Endothelial cell of umbilical vein (primary cell): ENCODE measurements around the gene PCSK6. TPM values are rescaled to one million over a fixed set of nuclear protein-coding genes. Genes with fewer than 3 reads are reported as not detected.

Experiments used
- BruUV-seq: library from RNA; stranded (reverse); fragments of 400-500 nt; replicated peaks from 2 replicates; lab custom pipeline; 2021; lab: Mats Ljungman, UMichigan
- CTCF ChIA-PET: fragments of 300-600, 350-600 bp; sonication (Branson Sonifier 250); formaldehyde crosslinking; loops from one replicate; lab custom pipeline; 2021; ENCODE audit warnings: antibody characterized with exemption, inconsistent platforms; lab: Charles Lee
- POLR2A ChIA-PET: fragments of 300-600, 350-600 bp; sonication (Branson Sonifier 250); formaldehyde crosslinking; loops from one replicate; lab custom pipeline; 2021; ENCODE audit warnings: antibody characterized with exemption, inconsistent platforms; lab: Charles Lee
- DNase-seq: peaks from one replicate; pipeline ENCODE4 v3.0.0-alpha.2; 2011; ENCODE audit warnings: low read depth, low spot score
- FAIRE-seq: peaks from 2 replicates; lab custom pipeline; 2011; peaks lifted over from hg19 to GRCh38; lab: Jason Lieb, UNC
- H2AFZ ChIP-seq: 2 replicates; pipeline ENCODE4 v1.6.0; 2012; ENCODE audit warnings: low read depth, low read length, control low read depth, inconsistent platforms
- H3K27ac ChIP-seq: 2 replicates; pipeline ENCODE4 v1.5.1; 2011; ENCODE audit warnings: low read depth, mild to moderate bottlenecking, control low read depth, low read length, moderate library complexity; ENCODE audit not compliant: insufficient read depth
- H3K27me3 ChIP-seq, 2 experiments: 2 replicates each; pipeline versions ENCODE4 v1.6.0 to v1.6.1; 2011; ENCODE audit warnings: low read length in 2 of 2, mixed read lengths in 1 of 2; ENCODE audit not compliant: control insufficient read depth in 2 of 2, insufficient read depth in 2 of 2
- H3K36me3 ChIP-seq, 2 experiments: 2 replicates in 1 of 2; 3 replicates in 1 of 2; pipeline ENCODE4 v1.5.1; 2011; ENCODE audit warnings: low read length in 2 of 2, mild to moderate bottlenecking in 1 of 2, moderate library complexity in 1 of 2; ENCODE audit not compliant: control insufficient read depth in 2 of 2, insufficient read depth in 2 of 2; ENCODE audit errors: extremely low read depth in 1 of 2
- H3K4me1 ChIP-seq: 3 replicates; pipeline ENCODE4 v1.5.1; 2011; ENCODE audit warnings: mild to moderate bottlenecking, low read length; ENCODE audit not compliant: control insufficient read depth, insufficient read depth; ENCODE audit errors: extremely low read depth
- H3K4me2 ChIP-seq: 2 replicates; pipeline ENCODE4 v1.6.1; 2011; ENCODE audit warnings: low read length, control low read depth, mixed read lengths; ENCODE audit not compliant: insufficient read depth
- H3K4me3 ChIP-seq, 3 experiments: fragments of 200-600 bp in 1 of 3; sonication (generic), shearing (Covaris generic) in 1 of 3; replicated peaks in 1 of 3; 2 replicates each; pipeline ENCODE4 v1.5.1; 2011 to 2016; ENCODE audit warnings: control low read depth in 3 of 3, low read length in 3 of 3, mild to moderate bottlenecking in 2 of 3, inconsistent platforms in 1 of 3, low read depth in 1 of 3, moderate library complexity in 1 of 3; ENCODE audit not compliant: insufficient read depth in 1 of 3
- H3K79me2 ChIP-seq: 2 replicates; pipeline ENCODE4 v1.6.0; 2012; ENCODE audit warnings: low read length, inconsistent platforms; ENCODE audit not compliant: control insufficient read depth, insufficient read depth
- H3K9ac ChIP-seq: replicated peaks from 2 replicates; pipeline ENCODE3; 2011; ENCODE audit warnings: low read length, control low read depth; ENCODE audit not compliant: insufficient read depth; ENCODE audit errors: extremely low read depth
- H3K9me1 ChIP-seq: replicated peaks from 3 replicates; pipeline ENCODE4 v1.6.0; 2011; ENCODE audit warnings: mild to moderate bottlenecking, low read length; ENCODE audit not compliant: control insufficient read depth, insufficient read depth; ENCODE audit errors: extremely low read depth
- H3K9me3 ChIP-seq: replicated peaks from 2 replicates; pipeline ENCODE4 v1.5.1; 2012; ENCODE audit warnings: low read length, inconsistent platforms; ENCODE audit not compliant: control insufficient read depth, insufficient read depth
- H4K20me1 ChIP-seq: replicated peaks from 2 replicates; pipeline ENCODE3; 2011; ENCODE audit warnings: mild to moderate bottlenecking, low read length; ENCODE audit not compliant: control insufficient read depth, insufficient read depth; ENCODE audit errors: extremely low read depth
- EZH2 ChIP-seq: IDR thresholded peaks from 2 replicates; pipeline ENCODE4 v1.6.1; 2012; ENCODE audit warnings: borderline replicate concordance, low read depth, mild to moderate bottlenecking, moderate library complexity, low read length, inconsistent platforms; ENCODE audit not compliant: severe bottlenecking
- FOS ChIP-seq: IDR thresholded peaks from 2 replicates; pipeline ENCODE4 v1.6.1; 2011; ENCODE audit warnings: mild to moderate bottlenecking, low read length, moderate library complexity, borderline replicate concordance; ENCODE audit not compliant: insufficient read depth
- GATA2 ChIP-seq: IDR thresholded peaks from 2 replicates; pipeline ENCODE4 v1.7.0; 2011; ENCODE audit warnings: low read depth, mild to moderate bottlenecking, moderate library complexity, mixed read lengths, low read length; ENCODE audit not compliant: insufficient read length, insufficient read depth
- JUN ChIP-seq: IDR thresholded peaks from 2 replicates; pipeline ENCODE4 v1.6.1; 2011; ENCODE audit warnings: borderline replicate concordance, low read depth; ENCODE audit not compliant: insufficient read length, insufficient read depth
- POLR2A ChIP-seq: IDR thresholded peaks from 2 replicates; pipeline ENCODE4 v1.6.1; 2012; ENCODE audit warnings: low read depth, mild to moderate bottlenecking, control low read depth, low read length
- dilution Hi-C: fragments of 300-500 bp; cut with MboI; formaldehyde crosslinking; loops from one replicate; pipeline ENCODE4 v1.15.0; 2019; ENCODE audit warnings: low sequenced_read_pairs; ENCODE audit not compliant: extremely low pct_ligation_motif_present
- intact Hi-C: fragments of 100-400 bp; cut with micrococcal nuclease; formaldehyde crosslinking; loops from one replicate; pipeline ENCODE4 v1.10.0; 2022
- polyA plus RNA-seq, 4 experiments: library from polyadenylated mRNA; depleted of rRNA in 3 of 4; stranded (reverse) in 3 of 4; unstranded in 1 of 4; fragments of >200 nt; gene quantifications; 2 replicates each; pipeline versions ENCODE4 v1.2.1 to v1.2.3, GENCODE V29; 2011 to 2012; ENCODE audit warnings: missing spikeins in 1 of 4
- total RNA-seq: library from RNA; stranded (reverse); gene quantifications from 2 replicates; pipeline ENCODE4 v1.2.3, GENCODE V29; 2021
- TF ChIP-seq, protein P1 (sequence below), 2 donors: IDR thresholded peaks; 1 replicate in 1 of 2; 2 replicates in 1 of 2; pipeline ENCODE4 v1.5.1; 2011; ENCODE audit warnings: low read length in 2 of 2, mild to moderate bottlenecking in 2 of 2, moderate library complexity in 2 of 2, control low read depth in 1 of 2, inconsistent platforms in 1 of 2, low read depth in 1 of 2; ENCODE audit not compliant: insufficient read depth in 1 of 2; ENCODE audit errors: extremely low read depth in 1 of 2
- TF ChIP-seq, protein P2 (sequence below): IDR thresholded peaks from 2 replicates; pipeline ENCODE4 v1.6.1; 2011; ENCODE audit not compliant: insufficient read depth, insufficient read length

The PCSK6 gene
- total and polyA plus RNA-seq, 2 donors (not counting 3 experiments of a cell fraction or from before 2014, with no cell fraction given), result 0.18 to 0.69 TPM

DNA sequence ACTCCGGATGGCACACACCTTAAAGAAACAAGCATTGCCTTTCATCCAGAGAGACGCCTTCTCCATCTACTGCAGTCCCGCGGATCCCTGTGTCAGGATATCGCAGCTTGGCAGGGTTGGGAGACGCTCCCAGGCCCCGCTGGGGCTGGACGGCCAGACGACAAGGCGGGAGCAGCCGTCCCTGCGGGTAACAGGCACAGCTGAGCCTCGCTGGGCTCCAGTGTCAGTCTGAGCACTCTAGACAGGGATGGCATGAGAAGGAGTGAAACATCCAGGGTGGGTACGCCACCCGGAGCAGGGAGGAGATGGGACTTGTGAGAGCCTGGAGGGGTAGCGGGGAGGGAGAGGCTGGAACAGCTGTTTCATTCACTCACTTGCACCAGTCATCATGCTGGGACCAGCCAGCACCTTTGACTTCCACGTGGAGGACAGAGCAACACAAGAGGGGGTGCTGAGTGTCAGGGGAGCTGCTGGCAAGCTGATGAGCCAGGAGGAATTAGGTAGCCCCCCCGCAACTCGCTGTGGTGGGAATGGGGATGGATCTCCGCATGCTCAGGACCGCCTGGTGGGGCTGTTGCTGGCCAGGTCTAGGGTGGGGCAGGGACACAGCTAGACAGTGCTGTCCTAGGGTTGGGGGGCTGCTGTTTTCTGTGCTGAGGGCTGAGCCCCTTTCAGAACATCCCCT lies 162.9 kb downstream of the PCSK6 start:
- no peaks in the 10 kb centered on the region for H3K27me3 ChIP-seq
- CTCF ChIA-PET, result no interaction called here
- H3K4me3 ChIP-seq, result no peak overlapping the region
- H3K4me2 ChIP-seq, result no peak overlapping the region
- no peak overlapping the region for H2AFZ ChIP-seq
- BruUV-seq, result no TSS peak
- DNase-seq (no peak), FAIRE-seq (no peak)
- dilution Hi-C loops (no loop called here), intact Hi-C loops (no loop called here)
- no peaks in the 10 kb centered on the region for H4K20me1 ChIP-seq
- H3K79me2 ChIP-seq, result no peaks in the 10 kb centered on the region
- TF ChIP-seq, protein P1, sequence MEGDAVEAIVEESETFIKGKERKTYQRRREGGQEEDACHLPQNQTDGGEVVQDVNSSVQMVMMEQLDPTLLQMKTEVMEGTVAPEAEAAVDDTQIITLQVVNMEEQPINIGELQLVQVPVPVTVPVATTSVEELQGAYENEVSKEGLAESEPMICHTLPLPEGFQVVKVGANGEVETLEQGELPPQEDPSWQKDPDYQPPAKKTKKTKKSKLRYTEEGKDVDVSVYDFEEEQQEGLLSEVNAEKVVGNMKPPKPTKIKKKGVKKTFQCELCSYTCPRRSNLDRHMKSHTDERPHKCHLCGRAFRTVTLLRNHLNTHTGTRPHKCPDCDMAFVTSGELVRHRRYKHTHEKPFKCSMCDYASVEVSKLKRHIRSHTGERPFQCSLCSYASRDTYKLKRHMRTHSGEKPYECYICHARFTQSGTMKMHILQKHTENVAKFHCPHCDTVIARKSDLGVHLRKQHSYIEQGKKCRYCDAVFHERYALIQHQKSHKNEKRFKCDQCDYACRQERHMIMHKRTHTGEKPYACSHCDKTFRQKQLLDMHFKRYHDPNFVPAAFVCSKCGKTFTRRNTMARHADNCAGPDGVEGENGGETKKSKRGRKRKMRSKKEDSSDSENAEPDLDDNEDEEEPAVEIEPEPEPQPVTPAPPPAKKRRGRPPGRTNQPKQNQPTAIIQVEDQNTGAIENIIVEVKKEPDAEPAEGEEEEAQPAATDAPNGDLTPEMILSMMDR (IDR thresholded peaks at IDR 0.05; ENCODE audit: extremely low read depth in 1 of 2, insufficient read depth in 1 of 2, low read depth in 1 of 2, low read length in 2 of 2), result no peak
- TF ChIP-seq, protein P2, sequence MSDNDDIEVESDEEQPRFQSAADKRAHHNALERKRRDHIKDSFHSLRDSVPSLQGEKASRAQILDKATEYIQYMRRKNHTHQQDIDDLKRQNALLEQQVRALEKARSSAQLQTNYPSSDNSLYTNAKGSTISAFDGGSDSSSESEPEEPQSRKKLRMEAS, result no peak
- TF ChIP-seq POLR2A (no peak), EZH2 (no peak), JUN (no peak), FOS (no peak), GATA2 (no peak)
- no peaks in the 10 kb centered on the region for H3K9me1 ChIP-seq
- H3K36me3 ChIP-seq, result no peaks in the 10 kb centered on the region
- H3K9ac ChIP-seq, result no peak overlapping the region
- POLR2A ChIA-PET, result no interaction called here
- no peaks in the 10 kb centered on the region for H3K9me3 ChIP-seq
- H3K4me1 ChIP-seq, result no peaks in the 10 kb centered on the region
- H3K27ac ChIP-seq, result no peak overlapping the region
